H9 (cell line): ENCODE data around the gene WAC. TPM values are rescaled to one million over a fixed set of nuclear protein-coding genes. Genes with fewer than 3 reads are reported as not detected.
"Not testable (repeated sequence)": the region's sequence is repeated elsewhere in the genome, so short reads cannot be mapped to it uniquely, and the experiment has no call there.

Source experiments
- DNase-seq: peaks from one replicate; pipeline ENCODE4 v3.0.0-alpha.2; 2017
- H2AFZ ChIP-seq: one replicate; pipeline ENCODE4 v1.6.1; 2013; ENCODE audit warnings: mild to moderate bottlenecking, low read length, control low read depth, moderate library complexity
- H2AK5ac ChIP-seq: 2 replicates; pipeline ENCODE4 v1.6.1; 2013; ENCODE audit warnings: low read length, control low read depth, mixed read lengths; ENCODE audit not compliant: insufficient read length
- H2BK120ac ChIP-seq: one replicate; pipeline ENCODE4 v1.6.1; 2013; ENCODE audit warnings: low read depth, mild to moderate bottlenecking, low read length, control low read depth, inconsistent platforms; ENCODE audit not compliant: poor library complexity, severe bottlenecking
- H2BK12ac ChIP-seq: 2 replicates; pipeline ENCODE4 v1.6.1; 2013; ENCODE audit warnings: low read length, control low read depth, mixed read lengths, low read depth; ENCODE audit not compliant: insufficient read length
- H2BK15ac ChIP-seq: 2 replicates; pipeline ENCODE4 v1.6.1; 2013; ENCODE audit warnings: low read depth, low read length, control low read depth
- H2BK20ac ChIP-seq: one replicate; pipeline ENCODE4 v1.6.1; 2013; ENCODE audit warnings: low read depth, mild to moderate bottlenecking, low read length, control low read depth, inconsistent platforms; ENCODE audit not compliant: poor library complexity, severe bottlenecking
- H2BK5ac ChIP-seq: 2 replicates; pipeline ENCODE4 v1.6.1; 2013; ENCODE audit warnings: low read length, control low read depth, mixed read lengths; ENCODE audit not compliant: insufficient read length
- H3K14ac ChIP-seq: 2 replicates; pipeline ENCODE4 v1.6.1; 2013; ENCODE audit warnings: low read length, control low read depth; ENCODE audit not compliant: insufficient read depth
- H3K18ac ChIP-seq: 2 replicates; pipeline ENCODE4 v1.6.1; 2013; ENCODE audit warnings: low read depth, mild to moderate bottlenecking, mixed read lengths, low read length, control low read depth; ENCODE audit not compliant: insufficient read length
- H3K23ac ChIP-seq: 2 replicates; pipeline ENCODE4 v1.6.1; 2013; ENCODE audit warnings: low read length, control low read depth, mixed read lengths, low read depth; ENCODE audit not compliant: insufficient read length
- H3K23me2 ChIP-seq: 2 replicates; pipeline ENCODE4 v1.6.1; 2013; ENCODE audit warnings: low read depth, mild to moderate bottlenecking, mixed read lengths, low read length, control low read depth; ENCODE audit not compliant: insufficient read length, poor library complexity, severe bottlenecking
- H3K27ac ChIP-seq: 2 replicates; pipeline ENCODE4 v1.5.1; 2013; ENCODE audit warnings: low read length, control low read depth, mixed read lengths, low read depth; ENCODE audit not compliant: insufficient read length
- H3K27me3 ChIP-seq: 2 replicates; pipeline ENCODE4 v1.6.1; 2013; ENCODE audit warnings: low read length, control low read depth, inconsistent platforms; ENCODE audit not compliant: insufficient read depth
- H3K4ac ChIP-seq: 2 replicates; pipeline ENCODE4 v1.6.1; 2013; ENCODE audit warnings: low read depth, mild to moderate bottlenecking, control low read depth, inconsistent platforms, low read length, moderate library complexity
- H3K4me1 ChIP-seq: 2 replicates; pipeline ENCODE4 v1.6.1; 2013; ENCODE audit warnings: low read length, control low read depth, inconsistent platforms; ENCODE audit not compliant: insufficient read depth
- H3K4me2 ChIP-seq: 2 replicates; pipeline ENCODE4 v1.6.1; 2013; ENCODE audit warnings: low read length, control low read depth, mixed read lengths; ENCODE audit not compliant: insufficient read length, insufficient read depth
- H3K56ac ChIP-seq: 2 replicates; pipeline ENCODE4 v1.6.1; 2013; ENCODE audit warnings: low read depth, mild to moderate bottlenecking, mixed read lengths, low read length, control low read depth; ENCODE audit not compliant: insufficient read length
- H3K79me1 ChIP-seq: 2 replicates; pipeline ENCODE4 v1.6.1; 2013; ENCODE audit warnings: low read depth, mild to moderate bottlenecking, moderate library complexity, low read length, control low read depth, inconsistent platforms; ENCODE audit not compliant: insufficient read depth, poor library complexity, severe bottlenecking
- H3K79me2 ChIP-seq: 2 replicates; pipeline ENCODE4 v1.6.1; 2013; ENCODE audit warnings: low read length, control low read depth, inconsistent platforms; ENCODE audit not compliant: insufficient read depth
- H3K9ac ChIP-seq: 2 replicates; pipeline ENCODE4 v1.6.1; 2013; ENCODE audit warnings: low read length, control low read depth, mixed read lengths; ENCODE audit not compliant: insufficient read length; ENCODE audit errors: extremely low read depth
- H3K9me3 ChIP-seq: one replicate; pipeline ENCODE4 v1.6.1; 2013; ENCODE audit warnings: low read depth, low read length, inconsistent platforms; ENCODE audit not compliant: control insufficient read depth
- H3T11ph ChIP-seq: one replicate; pipeline ENCODE4 v1.6.1; 2013; ENCODE audit warnings: mild to moderate bottlenecking, low read length, control low read depth, inconsistent platforms
- H4K20me1 ChIP-seq: one replicate; pipeline ENCODE4 v1.6.1; 2013; ENCODE audit not compliant: control insufficient read depth, insufficient read length, insufficient read depth
- H4K5ac ChIP-seq: 2 replicates; pipeline ENCODE4 v1.6.1; 2013; ENCODE audit warnings: low read depth, mild to moderate bottlenecking, mixed read lengths, low read length, control low read depth; ENCODE audit not compliant: insufficient read length
- H4K8ac ChIP-seq: replicated peaks from 2 replicates; pipeline ENCODE4 v1.6.1; 2013; ENCODE audit warnings: low read length, control low read depth, mixed read lengths, low read depth; ENCODE audit not compliant: insufficient read length
- H4K91ac ChIP-seq: 2 replicates; pipeline ENCODE4 v1.6.1; 2013; ENCODE audit warnings: low read depth, mild to moderate bottlenecking, moderate library complexity, mixed read lengths, low read length, control low read depth; ENCODE audit not compliant: insufficient read length
- H3K27ac Mint-ChIP-seq, 3 experiments: 2 replicates in 2 of 3; 3 replicates in 1 of 3; pipeline ENCODE4 v1.8.0; 2020 to 2021; ENCODE audit warnings: mixed read lengths in 3 of 3, mild to moderate bottlenecking in 1 of 3, moderate library complexity in 1 of 3
- H3K27me3 Mint-ChIP-seq: 2 replicates; pipeline ENCODE4 v1.8.0; 2021; ENCODE audit warnings: low read depth, mild to moderate bottlenecking, moderate library complexity, mixed read lengths
- H3K36me3 Mint-ChIP-seq, 3 experiments: 2 replicates in 2 of 3; 3 replicates in 1 of 3; pipeline ENCODE4 v1.8.0; 2020 to 2021; ENCODE audit warnings: low read depth in 3 of 3, mixed read lengths in 3 of 3; ENCODE audit not compliant: insufficient read depth in 1 of 3
- H3K4me1 Mint-ChIP-seq, 2 experiments: 2 replicates each; pipeline ENCODE4 v1.8.0; 2020; ENCODE audit warnings: mixed read lengths in 2 of 2
- H3K4me3 Mint-ChIP-seq, 2 experiments: 2 replicates in 1 of 2; 3 replicates in 1 of 2; pipeline ENCODE4 v1.8.0; 2020 to 2021; ENCODE audit warnings: mild to moderate bottlenecking in 2 of 2, mixed read lengths in 2 of 2, moderate library complexity in 1 of 2
- H3K9me3 Mint-ChIP-seq, 2 experiments: 2 replicates in 1 of 2; 3 replicates in 1 of 2; pipeline ENCODE4 v1.8.0; 2020; ENCODE audit warnings: mild to moderate bottlenecking in 2 of 2, mixed read lengths in 2 of 2, moderate library complexity in 1 of 2
- CTCF ChIP-seq: fragments of 200-600 bp; sonication (generic); conservative IDR thresholded peaks from 3 replicates; pipeline ENCODE4 v1.8.0; 2021; ENCODE audit warnings: antibody characterized with exemption, mild to moderate bottlenecking
- WGBS: extraction: QIAGEN DNeasy Blood & Tissue Kit; methylation state at CpG from one replicate; pipeline ENCODE4 v1.1.7; 2013; ENCODE audit warnings: missing lambda C conversion rate, low lambda C conversion rate, mixed read lengths; ENCODE audit not compliant: insufficient read length; ENCODE audit errors: extremely low coverage; 5-methylcytosine and 5-hydroxymethylcytosine counted together
- total RNA-seq: library from RNA; stranded (reverse); gene quantifications from 2 replicates; pipeline ENCODE4 v1.2.1, GENCODE V29; 2021

Gene WAC
- total RNA-seq, 1 experiment from 2014 or later: 130 TPM

GRCh38 chr10:28489206-28489605 lies 43.7 kb upstream of the WAC start:
- no CpG with 5 or more reads among the region's 6 CpGs for WGBS
- H3K9me3 Mint-ChIP-seq: no peaks in the 10 kb centered on the region; a peak in 2 of 5 replicates

GRCh38 chr10:28490256-28490865 lies 42.6 kb upstream of the WAC start:
- H4K20me1 ChIP-seq, H3K9me3 Mint-ChIP-seq, H3K18ac ChIP-seq, H3K4me1 ChIP-seq, H3K27me3 ChIP-seq, H3K79me2 ChIP-seq, H3K4me1 Mint-ChIP-seq, H3K9me3 ChIP-seq, H3K56ac ChIP-seq, H4K91ac ChIP-seq, H3K4me2 ChIP-seq, H4K8ac ChIP-seq, H2BK20ac ChIP-seq, H2AFZ ChIP-seq, H3K4me3 Mint-ChIP-seq, H2BK15ac ChIP-seq, H3K79me1 ChIP-seq, H3K9ac ChIP-seq, H3K4ac ChIP-seq, H3K27me3 Mint-ChIP-seq, H3K14ac ChIP-seq, H2BK120ac ChIP-seq, H3K23ac ChIP-seq, H3K36me3 Mint-ChIP-seq, H2BK5ac ChIP-seq, H2BK12ac ChIP-seq, H3T11ph ChIP-seq, H2AK5ac ChIP-seq, H4K5ac ChIP-seq, H3K27ac Mint-ChIP-seq, DNase-seq, H3K23me2 ChIP-seq, H3K27ac ChIP-seq: not testable (repeated sequence)
- no CpG with 5 or more reads among the region's 2 CpGs for WGBS

More at GRCh38 chr10:28489206-28489605, 43.7 kb upstream of the WAC start:
- Histone ChIP-seq H2BK12ac (no peak overlapping the region), H3K9me3 (no peaks in the 10 kb centered on the region), H3K23ac (no peak overlapping the region), H3K27ac (no peak overlapping the region), H3K14ac (no peak overlapping the region), H4K20me1 (no peaks in the 10 kb centered on the region), H4K8ac (no peak overlapping the region), H2BK5ac (no peak overlapping the region), H3K9ac (no peak overlapping the region), H3K4ac (no peak overlapping the region), H3K18ac (no peak overlapping the region), H3K79me1 (no peaks in the 10 kb centered on the region), H3K23me2 (no peaks in the 10 kb centered on the region), H2BK120ac (no peak overlapping the region), H2AFZ (no peak overlapping the region), H3T11ph (no peak overlapping the region), H3K4me1 (no peaks in the 10 kb centered on the region), H4K91ac (no peak overlapping the region), H2AK5ac (no peak overlapping the region), H3K27me3 (no peaks in the 10 kb centered on the region; the same call in 1 of the 2 replicates), H2BK20ac (no peak overlapping the region), H2BK15ac (no peak overlapping the region), H3K4me2 (no peak overlapping the region), H3K56ac (no peak overlapping the region), H3K79me2 (no peaks in the 10 kb centered on the region), H4K5ac (no peak overlapping the region)
- TF ChIP-seq CTCF: no peak
- peaks cover 3% of the 10 kb centered on the region; the same call in 1 of the 2 replicates for H3K27me3 Mint-ChIP-seq
- H3K36me3 Mint-ChIP-seq: peaks cover 0 to 2% (median 0%) of the 10 kb centered on the region in 3 experiments; a peak in 1 of 7 replicates
- 0 out of 4 replicates have a peak, but pooled peaks cover 0 to 2% of the 10 kb centered on the region in 2 experiments for H3K4me1 Mint-ChIP-seq
- peak overlapping the region in 1 of 3 experiments; percentile 61; a peak in 1 of 7 replicates for H3K27ac Mint-ChIP-seq
- H3K4me3 Mint-ChIP-seq: no peak overlapping the region
- DNase-seq: no peak
